Activated CD4-positive, CD25-positive, alpha-beta regulatory T cell treated with anti-CD3 and anti-CD28 coated beads, Interleukin-2, amount 50 U/mL, for 24 hours (primary cell): ENCODE results near the gene KRTAP12-2.
"Not testable (repeated sequence)": the region's sequence is repeated elsewhere in the genome, so short reads cannot be mapped to it uniquely, and the experiment has no call there.

Source experiments
- ATAC-seq, 2 donors: fragments of 150-1000 bp; cut with Tn5 transposase; one replicate each; pipeline ENCODE4 v1.10.0; 2021; ENCODE audit warnings: mild to moderate bottlenecking in 1 of 2, moderate library complexity in 1 of 2

Gene KRTAP12-2

DNA sequence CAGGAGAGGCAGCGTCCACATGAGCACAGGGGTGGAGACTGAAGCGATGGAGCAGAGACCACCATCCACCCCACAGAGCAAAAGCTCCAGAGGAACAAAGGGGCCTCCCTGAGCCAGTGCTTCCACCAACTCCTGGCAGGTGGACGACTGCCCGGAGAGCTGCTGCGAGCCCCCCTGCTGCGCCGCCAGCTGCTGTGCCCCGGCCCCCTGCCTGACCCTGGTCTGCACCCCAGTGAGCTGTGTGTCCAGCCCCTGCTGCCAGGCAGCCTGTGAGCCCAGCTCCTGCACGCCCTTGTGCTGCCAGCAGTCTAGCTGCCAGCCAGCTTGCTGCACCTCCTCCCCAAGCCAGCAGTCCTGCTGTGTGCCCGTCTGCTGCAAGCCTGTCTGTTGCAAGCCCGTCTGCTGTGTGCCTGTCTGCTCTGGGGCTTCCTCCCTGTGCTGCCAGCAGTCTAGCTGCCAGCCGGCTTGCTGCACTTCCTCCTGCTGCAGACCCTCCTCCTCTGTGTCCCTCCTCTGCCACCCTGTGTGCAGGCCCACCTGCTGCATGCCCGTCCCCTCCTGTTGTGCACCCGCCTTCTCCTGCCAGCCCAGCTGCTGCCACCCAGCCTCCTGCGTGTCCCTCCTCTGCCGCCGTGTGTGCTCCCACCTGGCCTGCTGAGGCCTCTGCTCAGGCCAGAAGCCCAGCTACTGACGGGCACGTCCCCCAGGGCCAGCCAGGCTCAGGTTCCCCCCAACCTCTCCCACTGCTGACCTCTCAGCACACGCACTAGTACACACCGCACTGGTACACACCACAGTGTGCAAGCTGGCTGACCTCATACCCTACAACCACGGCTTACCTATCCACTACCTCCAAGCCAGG is 35.6 kb upstream of the KRTAP12-2 start:
- no peak for ATAC-seq

DNA sequence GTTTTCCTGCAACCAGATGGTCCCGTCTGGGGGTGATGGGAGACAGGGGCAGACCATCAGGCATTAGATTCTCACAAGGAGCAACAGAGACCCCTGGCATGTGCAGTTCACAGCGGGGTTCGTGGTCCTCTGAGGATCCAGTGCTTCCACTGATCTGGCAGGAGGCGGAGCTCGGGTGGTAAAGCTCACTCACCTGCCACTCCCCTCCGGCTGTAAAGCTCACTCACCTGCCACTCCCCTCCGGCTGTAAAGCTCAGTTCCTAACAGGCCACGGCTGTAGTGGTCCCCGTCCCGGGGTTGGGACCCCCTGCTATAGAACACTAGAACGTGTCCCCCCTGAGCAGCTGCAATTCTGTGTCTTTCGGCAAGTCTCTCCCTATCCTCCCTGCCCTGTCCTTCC is 34.8 kb upstream of the KRTAP12-2 start:
- ATAC-seq: no peak

GRCh38 chr21:44701023-44701400 is 34.3 kb upstream of the KRTAP12-2 start:
- ATAC-seq: no peak

GRCh38 chr21:44700101-44701022 is 33.6 kb upstream of the KRTAP12-2 start:
- ATAC-seq: no peak

- no peak for ATAC-seq
These were observed 32.8 kb upstream of the KRTAP12-2 start for GRCh38 chr21:44699502-44700001.

- ATAC-seq: no peak
These were observed 31.3 kb upstream of the KRTAP12-2 start for GRCh38 chr21:44697811-44698734.

GRCh38 chr21:44697172-44697810 is 30.6 kb upstream of the KRTAP12-2 start, which contains the start of gene KRTAP10-12:
Gene KRTAP10-12 (plus strand): TSS chr21:44697172. CDS start chr21:44697202, 30 bp downstream.
- not testable (repeated sequence) for ATAC-seq

DNA sequence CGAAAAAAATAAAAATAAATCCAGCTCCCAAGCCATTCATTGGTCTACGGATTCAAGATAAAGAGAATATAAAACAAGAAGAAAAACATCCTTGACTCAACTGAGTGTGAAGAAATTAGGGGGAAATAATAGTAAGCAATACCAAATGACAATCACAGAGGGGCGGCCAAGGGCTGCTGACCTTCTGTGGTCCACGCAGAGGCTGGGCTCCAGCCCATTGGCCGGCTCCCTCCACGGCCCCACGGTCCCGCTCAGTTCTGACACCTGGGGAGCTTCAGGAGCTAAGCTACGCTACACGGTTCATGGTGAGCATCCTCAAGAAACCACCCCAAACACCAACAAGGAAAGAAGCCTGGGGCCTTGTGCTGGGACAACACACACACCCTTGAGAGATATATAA is 29.8 kb upstream of the KRTAP12-2 start:
- ATAC-seq: no peak

DNA sequence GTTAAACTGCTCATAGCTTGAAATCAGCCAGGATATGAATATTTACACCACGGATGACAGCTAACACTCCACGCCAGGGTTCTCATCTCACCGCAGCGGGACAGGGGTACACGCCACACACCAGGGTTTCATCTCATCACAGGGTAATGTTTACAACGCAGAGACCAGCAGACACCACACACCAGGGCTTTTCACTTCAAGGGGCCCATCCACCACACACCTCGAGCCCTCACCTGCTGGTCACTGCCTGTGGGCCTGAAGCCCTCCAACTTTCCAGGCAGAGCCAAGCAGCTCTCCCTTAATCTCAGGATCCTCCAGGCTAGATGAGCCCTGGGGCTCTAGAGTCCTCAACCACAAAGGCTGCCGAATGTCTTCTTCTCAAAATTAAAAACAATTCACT is 28.9 kb upstream of the KRTAP12-2 start:
- ATAC-seq: no peak

- ATAC-seq: no peak
These were observed 28.5 kb upstream of the KRTAP12-2 start for GRCh38 chr21:44695184-44695583.

GRCh38 chr21:44694776-44695175 is 28.0 kb upstream of the KRTAP12-2 start:
- ATAC-seq: no peak

DNA sequence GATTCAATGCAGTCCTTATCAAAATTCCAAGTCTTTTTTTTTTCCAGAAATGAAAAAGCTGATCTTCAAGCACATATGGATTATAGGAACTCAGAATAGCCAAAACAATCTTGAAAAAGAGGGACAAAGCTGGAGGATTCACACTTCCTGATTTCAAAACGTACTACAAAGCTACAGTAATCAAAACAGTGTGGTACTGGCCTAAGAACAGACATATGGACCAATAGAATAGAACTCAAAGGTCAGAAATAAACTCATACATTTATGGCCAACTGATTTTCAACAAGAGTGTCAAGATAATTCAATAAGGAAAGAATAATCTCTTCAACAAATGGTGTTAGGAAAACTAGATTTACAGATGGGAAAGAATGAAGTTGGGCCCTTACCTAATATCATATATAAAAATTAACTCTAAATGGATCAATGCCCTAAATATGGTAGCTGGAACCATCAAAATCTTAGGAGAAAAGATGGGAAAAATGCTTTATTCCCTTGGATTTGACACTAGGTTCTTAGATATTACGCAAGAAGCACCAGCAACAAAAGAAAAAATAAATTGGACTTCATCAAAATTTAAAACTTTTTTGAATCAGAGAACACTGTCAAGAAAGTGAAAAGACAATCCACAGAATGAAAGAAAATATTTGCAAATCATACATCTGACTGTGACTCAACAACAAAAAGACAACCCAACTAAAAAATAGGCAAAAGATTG is 26.2 kb upstream of the KRTAP12-2 start:
- no peak for ATAC-seq

GRCh38 chr21:44691686-44692085 is 25.0 kb upstream of the KRTAP12-2 start:
- ATAC-seq: no peak

DNA sequence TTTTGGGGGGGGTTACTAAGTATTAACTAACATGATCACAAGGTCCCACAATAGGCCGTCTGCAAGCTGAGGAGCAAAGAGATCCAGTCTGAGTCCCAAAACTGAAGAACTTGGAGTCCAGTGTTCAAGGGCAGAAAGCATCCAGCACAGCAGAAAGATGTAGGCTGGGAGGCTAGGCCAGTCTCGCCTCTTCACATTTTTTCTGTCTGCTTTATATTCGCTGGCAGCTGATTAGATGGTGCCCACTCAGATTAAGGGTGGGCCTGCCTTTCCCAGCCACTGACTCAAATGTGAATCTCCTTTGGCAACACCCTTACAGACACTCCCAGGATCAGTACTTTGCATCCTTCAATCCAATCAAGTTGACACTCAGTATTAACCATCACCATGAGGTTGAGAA is 23.0 kb upstream of the KRTAP12-2 start:
- not testable (repeated sequence) for ATAC-seq

DNA sequence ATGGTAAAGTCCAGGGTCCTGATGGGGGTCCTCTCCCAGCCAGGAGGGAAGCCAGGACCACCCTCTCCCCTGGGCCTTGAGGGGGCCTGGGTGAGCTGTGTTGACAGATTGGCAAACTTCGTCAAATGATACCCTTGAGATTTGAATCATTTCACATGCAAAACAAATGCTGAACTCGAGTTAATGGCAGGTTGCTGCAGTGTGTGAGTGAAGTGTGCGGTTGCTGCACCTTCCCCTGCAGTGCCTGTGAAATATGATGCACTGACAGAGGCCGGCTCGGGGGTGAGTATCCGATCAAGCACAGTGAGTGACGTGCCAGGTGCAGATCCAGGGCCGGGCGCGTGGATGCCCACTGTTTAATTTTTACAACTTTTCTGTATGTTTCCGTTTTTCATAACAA is 20.9 kb upstream of the KRTAP12-2 start:
- ATAC-seq: no peak

DNA sequence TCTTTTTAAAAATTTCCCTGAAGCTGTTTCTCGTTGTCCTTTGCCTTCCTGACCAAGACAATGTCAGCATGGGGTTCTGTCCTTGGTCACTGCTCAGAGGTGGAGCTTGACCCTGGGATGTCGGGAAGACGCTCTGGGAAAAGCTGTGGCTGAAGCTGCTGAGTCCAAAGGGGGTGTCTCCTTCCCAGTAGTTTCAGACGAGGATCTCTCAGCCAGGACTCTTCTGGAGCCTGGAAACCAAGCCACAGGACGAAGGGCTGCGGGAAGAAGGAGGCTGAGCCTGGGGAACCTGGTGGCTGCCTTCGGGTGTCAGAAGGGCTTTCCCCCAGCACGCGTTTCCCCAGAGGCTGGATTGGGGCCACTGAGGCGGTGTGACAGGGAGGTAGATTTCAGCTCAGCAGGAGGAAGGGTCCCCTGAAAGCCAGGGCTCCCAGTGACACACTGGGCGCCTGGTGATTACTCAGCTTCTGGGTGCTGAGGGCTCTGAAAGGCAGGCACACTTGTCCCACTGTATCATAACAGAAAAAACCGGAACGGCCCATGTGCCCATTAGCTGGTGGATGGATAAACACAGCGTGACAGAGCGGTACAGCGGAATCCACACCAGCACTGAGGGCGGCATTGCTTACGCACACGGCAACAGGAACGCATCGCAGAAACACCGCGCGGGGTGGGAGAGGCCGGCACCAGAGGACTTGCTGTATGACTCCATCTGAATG is 20.3 kb upstream of the KRTAP12-2 start:
- ATAC-seq: no peak

- no peak for ATAC-seq
These were observed 19.5 kb upstream of the KRTAP12-2 start for GRCh38 chr21:44686000-44686781.

DNA sequence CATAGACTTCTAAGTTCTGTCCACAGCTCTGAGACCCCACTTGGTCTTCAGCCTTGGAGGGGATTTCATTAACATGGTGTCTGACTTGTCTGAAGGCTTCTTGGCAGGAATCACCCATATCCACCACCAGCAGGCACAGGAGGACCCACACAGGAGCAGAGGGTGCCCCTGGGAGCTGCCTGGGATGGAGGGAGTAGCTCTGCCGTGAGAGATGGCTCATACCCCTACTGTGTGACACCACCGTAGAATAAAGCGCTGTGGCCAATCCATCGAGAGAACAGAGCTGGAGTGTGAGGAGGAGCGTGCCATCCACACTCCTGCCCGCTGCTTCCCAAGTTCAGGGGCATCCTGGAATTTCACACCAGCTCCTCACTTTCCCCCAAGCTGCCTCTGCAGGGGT is 18.3 kb upstream of the KRTAP12-2 start:
- ATAC-seq: not testable (repeated sequence)

DNA sequence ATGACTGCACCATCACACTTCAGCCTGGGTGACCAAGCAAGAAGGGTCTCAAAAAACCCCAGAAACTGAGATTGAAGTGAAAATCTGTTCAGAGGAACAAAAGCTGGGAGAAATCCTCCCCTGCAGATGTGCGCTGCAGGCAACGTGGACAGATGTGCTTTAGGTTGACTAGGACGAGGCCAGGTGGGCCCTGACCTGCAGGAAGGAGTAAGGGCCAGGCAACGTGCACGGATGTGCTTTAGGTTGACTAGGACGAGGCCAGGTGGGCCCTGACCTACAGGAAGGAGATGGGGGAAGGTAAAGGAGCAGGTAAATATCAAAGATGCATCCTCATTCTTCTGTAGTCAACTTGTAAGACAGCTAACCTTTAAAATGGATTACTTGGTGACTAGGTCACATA is 17.8 kb upstream of the KRTAP12-2 start:
- no peak for ATAC-seq

GRCh38 chr21:44684077-44684476 is 17.4 kb upstream of the KRTAP12-2 start:
- ATAC-seq: no peak
